ENCODE data around the gene RNASE3.
A peak's percentile ranks its signal among the peaks of the same experiment; 100 is the strongest.
"Not testable (repeated sequence)": the region's sequence is repeated elsewhere in the genome, so short reads cannot be mapped to it uniquely, and the experiment has no call there.

RNASE3 gene

GRCh38 chr14:20891126-20891825, at the start of gene RNASE3:
Gene RNASE3, plus strand, starts transcription at chr14:20891385. Its CDS starts 302 bp downstream, at chr14:20891687.
- not testable (repeated sequence) for DNase-seq

- no peak for DNase-seq
Observed at GRCh38 chr14:20846560-20846959, 44.6 kb upstream of the RNASE3 start.

GRCh38 chr14:20848316-20848954, 42.8 kb upstream of the RNASE3 start:
- peak in 5 of 56 donors; percentile 32 to 60 (median 45) for DNase-seq

- peak in 26 of 56 donors; percentile 5 to 66 (median 28) for DNase-seq
Observed at GRCh38 chr14:20848955-20849570, 42.1 kb upstream of the RNASE3 start.

GRCh38 chr14:20853042-20853441, 38.1 kb upstream of the RNASE3 start:
- DNase-seq = no peak

- peak in 47 of 56 donors; percentile 7 to 85 (median 49) for DNase-seq
Observed at GRCh38 chr14:20855652-20856291, 35.4 kb upstream of the RNASE3 start.

- DNase-seq = no peak
Observed at GRCh38 chr14:20857207-20857606, 34.0 kb upstream of the RNASE3 start.

- DNase-seq = peak in 46 of 56 donors; percentile 5 to 82 (median 39)
Observed at GRCh38 chr14:20857630-20858261, 33.4 kb upstream of the RNASE3 start.

- DNase-seq = no peak
Observed at GRCh38 chr14:20866194-20866593, 25.0 kb upstream of the RNASE3 start.

GRCh38 chr14:20866963-20867362, 24.2 kb upstream of the RNASE3 start:
- peak in 9 of 56 donors; percentile 1 to 25 (median 5) for DNase-seq

GRCh38 chr14:20873370-20874177, 17.6 kb upstream of the RNASE3 start:
- peak in 52 of 56 donors; percentile 7 to 85 (median 51) for DNase-seq

- no peak for DNase-seq
Observed at GRCh38 chr14:20877016-20877415, 14.2 kb upstream of the RNASE3 start.

GRCh38 chr14:20878695-20879094, 12.5 kb upstream of the RNASE3 start:
- DNase-seq = no peak

GRCh38 chr14:20881229-20881628, 10.0 kb upstream of the RNASE3 start:
- not testable (repeated sequence) for DNase-seq

GRCh38 chr14:20882787-20883186, 8.4 kb upstream of the RNASE3 start:
- not testable (repeated sequence) for DNase-seq

- not testable (repeated sequence) for DNase-seq
Observed at GRCh38 chr14:20888411-20888810, 2.8 kb upstream of the RNASE3 start.

- not testable (repeated sequence) for DNase-seq
Observed at GRCh38 chr14:20895322-20895721, 4.1 kb downstream of the RNASE3 start.

GRCh38 chr14:20904393-20905029, 13.3 kb downstream of the RNASE3 start:
- no peak for DNase-seq

GRCh38 chr14:20905676-20906075, 14.5 kb downstream of the RNASE3 start:
- no peak for DNase-seq

GRCh38 chr14:20907214-20907613, 16.0 kb downstream of the RNASE3 start:
- no peak for DNase-seq
